ENCODE data around the gene MC4R. TPM values are rescaled to one million over a fixed set of nuclear protein-coding genes. Genes with fewer than 3 reads are reported as not detected.
A peak's percentile ranks its signal among the peaks of the same experiment; 100 is the strongest.
"Not testable (repeated sequence)": the region's sequence is repeated elsewhere in the genome, so short reads cannot be mapped to it uniquely, and the experiment has no call there.

Gene MC4R
- 0.57 and 2.1 TPM in 2 replicates for polyA plus RNA-seq
- polyA minus RNA-seq = 0.49 and 0.58 TPM in 2 replicates

GRCh38 chr18:60372596-60372995 lies at the start of gene MC4R:
Gene MC4R, minus strand, starts transcription at chr18:60372775. Its CDS starts 426 bp downstream, at chr18:60372349.
- H4K20me1 ChIP-seq (ENCODE audit: insufficient read depth) = no peaks in the 10 kb centered on the region
- H3F3A ChIP-seq (ENCODE audit: insufficient read depth, low read length, poor library complexity, severe bottlenecking) = no peaks in the 10 kb centered on the region
- TF ChIP-seq EP300 (conservative IDR thresholded peaks at IDR 0.05; ENCODE audit: poor library complexity, severe bottlenecking) (peak; percentile 30), RAD21 (conservative IDR thresholded peaks at IDR 0.05) (peak; percentile 17)
- TF ChIP-seq, protein P1, sequence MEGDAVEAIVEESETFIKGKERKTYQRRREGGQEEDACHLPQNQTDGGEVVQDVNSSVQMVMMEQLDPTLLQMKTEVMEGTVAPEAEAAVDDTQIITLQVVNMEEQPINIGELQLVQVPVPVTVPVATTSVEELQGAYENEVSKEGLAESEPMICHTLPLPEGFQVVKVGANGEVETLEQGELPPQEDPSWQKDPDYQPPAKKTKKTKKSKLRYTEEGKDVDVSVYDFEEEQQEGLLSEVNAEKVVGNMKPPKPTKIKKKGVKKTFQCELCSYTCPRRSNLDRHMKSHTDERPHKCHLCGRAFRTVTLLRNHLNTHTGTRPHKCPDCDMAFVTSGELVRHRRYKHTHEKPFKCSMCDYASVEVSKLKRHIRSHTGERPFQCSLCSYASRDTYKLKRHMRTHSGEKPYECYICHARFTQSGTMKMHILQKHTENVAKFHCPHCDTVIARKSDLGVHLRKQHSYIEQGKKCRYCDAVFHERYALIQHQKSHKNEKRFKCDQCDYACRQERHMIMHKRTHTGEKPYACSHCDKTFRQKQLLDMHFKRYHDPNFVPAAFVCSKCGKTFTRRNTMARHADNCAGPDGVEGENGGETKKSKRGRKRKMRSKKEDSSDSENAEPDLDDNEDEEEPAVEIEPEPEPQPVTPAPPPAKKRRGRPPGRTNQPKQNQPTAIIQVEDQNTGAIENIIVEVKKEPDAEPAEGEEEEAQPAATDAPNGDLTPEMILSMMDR (IDR thresholded peaks at IDR 0.05; ENCODE audit: poor library complexity, severe bottlenecking) = no peak
- no peaks in the 10 kb centered on the region for H3K9me2 ChIP-seq (ENCODE audit: insufficient read depth, low read length)
- no peaks in the 10 kb centered on the region for H3K79me2 ChIP-seq (replicated peaks; ENCODE audit: insufficient read depth, low read length)
- H3K9ac ChIP-seq (ENCODE audit: low read length) = no peak within 1 kb of the TSS
- H3K4me3 ChIP-seq (ENCODE audit: low read length) = peak within 1 kb of the TSS; percentile 34
- H3K27me3 ChIP-seq (ENCODE audit: insufficient read depth, low read depth, low read length) = no peaks in the 10 kb centered on the region
- H3K36me3 ChIP-seq (ENCODE audit: insufficient read depth, low read length) = no peaks in the 10 kb centered on the region
- H3K4me2 ChIP-seq (ENCODE audit: low read length) = peak within 1 kb of the TSS; percentile 2
- H2AFZ ChIP-seq (ENCODE audit: low read depth, low read length) = no peak within 1 kb of the TSS
- no peaks in the 10 kb centered on the region for H3K9me3 ChIP-seq (ENCODE audit: low read length)
- no peak within 1 kb of the TSS for H3K27ac ChIP-seq (ENCODE audit: low read length)

- not testable (repeated sequence) for H4K20me1 ChIP-seq (ENCODE audit: insufficient read depth); H3K79me2 ChIP-seq (replicated peaks; ENCODE audit: insufficient read depth, low read length); H3K27ac ChIP-seq (ENCODE audit: low read length); H3K4me3 ChIP-seq (ENCODE audit: low read length); H2AFZ ChIP-seq (ENCODE audit: low read depth, low read length); H3F3A ChIP-seq (ENCODE audit: insufficient read depth, low read length, poor library complexity, severe bottlenecking); H3K4me2 ChIP-seq (ENCODE audit: low read length); H3K27me3 ChIP-seq (ENCODE audit: insufficient read depth, low read depth, low read length); H3K9me3 ChIP-seq (ENCODE audit: low read length); H3K9me2 ChIP-seq (ENCODE audit: insufficient read depth, low read length); H3K9ac ChIP-seq (ENCODE audit: low read length); H3K36me3 ChIP-seq (ENCODE audit: insufficient read depth, low read length)
Observed at GRCh38 chr18:60422306-60422705, 49.7 kb upstream of the MC4R start.

- no peak overlapping the region for H2AFZ ChIP-seq (ENCODE audit: low read depth, low read length)
- H3K36me3 ChIP-seq (ENCODE audit: insufficient read depth, low read length) = no peaks in the 10 kb centered on the region
- H3K27ac ChIP-seq (ENCODE audit: low read length) = no peak overlapping the region
- H3F3A ChIP-seq (ENCODE audit: insufficient read depth, low read length, poor library complexity, severe bottlenecking) = no peaks in the 10 kb centered on the region
- H3K9me2 ChIP-seq (ENCODE audit: insufficient read depth, low read length) = no peaks in the 10 kb centered on the region
- no peak overlapping the region for H3K4me3 ChIP-seq (ENCODE audit: low read length)
- no peaks in the 10 kb centered on the region for H3K79me2 ChIP-seq (replicated peaks; ENCODE audit: insufficient read depth, low read length)
- no peak overlapping the region for H3K9ac ChIP-seq (ENCODE audit: low read length)
- no peaks in the 10 kb centered on the region for H4K20me1 ChIP-seq (ENCODE audit: insufficient read depth)
- no peaks in the 10 kb centered on the region for H3K9me3 ChIP-seq (ENCODE audit: low read length)
- H3K4me2 ChIP-seq (ENCODE audit: low read length) = no peak overlapping the region
- TF ChIP-seq, protein P1 (IDR thresholded peaks at IDR 0.05; ENCODE audit: poor library complexity, severe bottlenecking) = no peak
- TF ChIP-seq TAF1 (IDR thresholded peaks at IDR 0.05; ENCODE audit: low read depth) (no peak), EZH2 (IDR thresholded peaks at IDR 0.05; ENCODE audit: borderline replicate concordance, insufficient read depth, low read length, poor library complexity, severe bottlenecking) (no peak), REST (IDR thresholded peaks at IDR 0.05; ENCODE audit: borderline replicate concordance) (no peak), EP300 (conservative IDR thresholded peaks at IDR 0.05; ENCODE audit: poor library complexity, severe bottlenecking) (no peak)
- H3K27me3 ChIP-seq (ENCODE audit: insufficient read depth, low read depth, low read length) = no peaks in the 10 kb centered on the region
Observed at GRCh38 chr18:60421356-60422118, 49.0 kb upstream of the MC4R start.

Measured in neural cell (in vitro differentiated cells).